HEK293T (cell line): ENCODE measurements around the gene PEX6.

Source experiments
- CTCF ChIA-PET: fragments of 350-600 bp; formaldehyde crosslinking; extraction: SDS; loops from one replicate; lab custom pipeline; 2021; ENCODE audit warnings: antibody characterized with exemption, inconsistent platforms; lab: Yijun Ruan, JAX
- POLR2A ChIA-PET: fragments of 350-600 bp; formaldehyde crosslinking; extraction: SDS; loops from one replicate; lab custom pipeline; 2020; ENCODE audit warnings: antibody characterized with exemption, inconsistent platforms; lab: Yijun Ruan, JAX
- DNase-seq: peaks from one replicate; pipeline ENCODE4 v3.0.0; 2012; ENCODE audit warnings: mixed read lengths; ENCODE audit errors: extremely low spot score
- ARNT ChIP-seq: fragments of 450-650 bp; IDR thresholded peaks from 2 replicates; pipeline ENCODE4 v1.6.1; 2017; ENCODE audit warnings: mild to moderate bottlenecking
- BHLHE40 ChIP-seq: fragments of 450-650 bp; IDR thresholded peaks from 2 replicates; pipeline ENCODE4 v1.6.1; 2016; ENCODE audit warnings: mild to moderate bottlenecking, moderate library complexity, borderline replicate concordance
- CTBP1 ChIP-seq: fragments of 450-650 bp; IDR thresholded peaks from 2 replicates; pipeline ENCODE4 v1.6.1; 2016; ENCODE audit warnings: borderline replicate concordance
- ELF4 ChIP-seq: fragments of 450-650 bp; IDR thresholded peaks from 2 replicates; pipeline ENCODE4 v1.6.1; 2017; ENCODE audit warnings: antibody characterized with exemption
- FOXA1 ChIP-seq: fragments of 450-650 bp; IDR thresholded peaks from 2 replicates; pipeline ENCODE4 v1.6.1; 2016; ENCODE audit warnings: mild to moderate bottlenecking
- FOXK2 ChIP-seq: fragments of 450-650 bp; IDR thresholded peaks from 2 replicates; pipeline ENCODE4 v1.6.1; 2016; ENCODE audit warnings: mild to moderate bottlenecking
- FOXM1 ChIP-seq: fragments of 450-650 bp; IDR thresholded peaks from 2 replicates; pipeline ENCODE4 v1.6.1; 2017; ENCODE audit warnings: mild to moderate bottlenecking, borderline replicate concordance
- HDGF ChIP-seq: fragments of 450-650 bp; IDR thresholded peaks from 2 replicates; pipeline ENCODE4 v1.6.1; 2017; ENCODE audit warnings: antibody characterized with exemption, borderline replicate concordance
- L3MBTL2 ChIP-seq: fragments of 450-650 bp; conservative IDR thresholded peaks from 2 replicates; pipeline ENCODE4 v1.6.1; 2016; ENCODE audit warnings: mild to moderate bottlenecking
- LEF1 ChIP-seq: fragments of 450-650 bp; IDR thresholded peaks from 2 replicates; pipeline ENCODE4 v1.6.1; 2017; ENCODE audit warnings: mild to moderate bottlenecking, borderline replicate concordance
- NFRKB ChIP-seq: fragments of 450-650 bp; IDR thresholded peaks from 2 replicates; pipeline ENCODE4 v1.6.1; 2016; ENCODE audit warnings: mild to moderate bottlenecking, moderate library complexity
- SP1 ChIP-seq: fragments of 450-650 bp; IDR thresholded peaks from 2 replicates; pipeline ENCODE4 v1.6.1; 2017
- SUZ12 ChIP-seq: fragments of 450-650 bp; IDR thresholded peaks from 2 replicates; pipeline ENCODE4 v1.6.1; 2016; ENCODE audit warnings: mild to moderate bottlenecking
- TARDBP ChIP-seq: fragments of 450-650 bp; IDR thresholded peaks from 2 replicates; pipeline ENCODE4 v1.6.1; 2016
- ZNF384 ChIP-seq: fragments of 450-650 bp; IDR thresholded peaks from 2 replicates; pipeline ENCODE4 v1.6.1; 2016
- TF ChIP-seq, protein P1 (sequence below): fragments of 450-650 bp; IDR thresholded peaks from 2 replicates; pipeline ENCODE4 v1.6.1; 2016

PEX6 gene

DNA sequence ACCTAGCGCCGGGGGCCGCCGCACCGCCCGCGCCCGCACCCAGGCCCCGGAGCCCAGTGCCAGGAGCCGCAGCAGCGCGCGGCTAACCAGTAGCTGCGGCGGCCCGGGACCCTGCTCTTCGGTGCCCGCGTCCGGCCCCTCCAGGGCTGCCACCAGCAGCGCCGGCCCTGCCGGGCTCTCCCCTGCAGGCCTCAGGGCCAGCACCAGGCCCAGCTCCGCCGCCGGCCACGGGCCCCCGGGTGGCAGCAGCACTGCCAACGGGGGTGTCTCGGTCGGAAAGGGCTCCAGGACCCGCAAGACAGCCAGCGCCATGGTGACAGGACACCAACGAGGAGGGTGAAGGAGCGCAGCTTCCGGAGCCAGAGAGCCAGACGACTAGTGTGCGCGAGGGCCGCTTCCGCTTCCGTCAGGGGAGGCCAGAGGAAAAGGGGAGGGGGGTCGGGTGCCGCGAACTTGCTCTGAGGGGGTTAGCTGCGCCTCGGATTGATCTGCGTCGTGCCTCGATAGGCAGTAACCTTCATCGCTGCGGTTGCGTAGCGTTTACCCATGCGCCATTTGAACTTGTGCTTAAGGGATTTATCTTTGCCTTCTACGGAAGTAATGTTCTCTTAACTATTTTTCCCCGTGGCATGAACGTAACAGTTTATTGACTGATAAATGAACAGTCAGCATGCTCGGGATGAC lies at the start of gene PEX6:
Gene PEX6, minus strand, starts transcription at position 343 of the 684 bp plus-strand sequence. Its CDS starts 31 bp downstream, at position 312.
- peak; percentile 84 for DNase-seq
- ChIA-PET CTCF (interaction anchor here (1.1 kb wide), 1 partner anchor 80 kb away, joined by 4 read pairs; no protein-coding TSS in a partner anchor), POLR2A (interaction anchor here (0.7 to 3.9 kb wide), 32 partner anchors 9 to 265 kb away, joined by 3 to 47 read pairs (median 5); partner anchors contain the start of genes CNPY3, CUL7, GNMT and KLC4)
- peak; percentile 66; the same call in 1 of the 2 replicates for TF ChIP-seq LEF1
- no peak for TF ChIP-seq HDGF
- TF ChIP-seq ELF4 = peak; percentile 59
- peak; percentile 36; the same call in 1 of the 2 replicates for TF ChIP-seq L3MBTL2
- no peak for TF ChIP-seq FOXK2
- no peak for TF ChIP-seq SP1

DNA sequence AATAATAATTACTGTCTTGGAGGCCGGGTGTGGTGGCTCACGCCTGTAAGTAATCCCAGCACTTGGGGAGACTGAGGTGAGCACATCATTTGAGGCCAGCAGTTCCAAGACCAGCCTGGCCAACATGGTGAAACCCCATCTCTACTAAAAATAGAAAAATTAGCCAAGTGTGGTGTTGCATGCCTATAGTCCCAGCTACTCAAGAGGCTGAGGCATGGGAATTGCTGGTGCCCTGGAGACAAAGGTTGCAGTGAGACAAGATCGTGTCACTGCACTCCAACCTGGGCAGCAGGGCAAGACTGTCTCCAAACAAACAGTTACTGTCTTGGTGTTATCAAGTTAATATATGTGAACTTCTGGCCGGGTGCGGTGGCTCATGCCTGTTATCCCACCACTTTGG lies 47.4 kb upstream of the PEX6 start:
- ChIA-PET CTCF (no interaction called here), POLR2A (interaction anchor here (4.1 kb wide), 1 partner anchor 11 kb away, joined by 30 read pairs; the partner anchor contains the start of genes KLHDC3 and MEA1)
- no peak for TF ChIP-seq FOXA1
- no peak for TF ChIP-seq LEF1
- no peak for TF ChIP-seq TARDBP
- no peak for TF ChIP-seq SP1
- TF ChIP-seq BHLHE40 = no peak
- TF ChIP-seq HDGF = no peak
- no peak for TF ChIP-seq ZNF384
- no peak for TF ChIP-seq NFRKB
- no peak for DNase-seq

DNA sequence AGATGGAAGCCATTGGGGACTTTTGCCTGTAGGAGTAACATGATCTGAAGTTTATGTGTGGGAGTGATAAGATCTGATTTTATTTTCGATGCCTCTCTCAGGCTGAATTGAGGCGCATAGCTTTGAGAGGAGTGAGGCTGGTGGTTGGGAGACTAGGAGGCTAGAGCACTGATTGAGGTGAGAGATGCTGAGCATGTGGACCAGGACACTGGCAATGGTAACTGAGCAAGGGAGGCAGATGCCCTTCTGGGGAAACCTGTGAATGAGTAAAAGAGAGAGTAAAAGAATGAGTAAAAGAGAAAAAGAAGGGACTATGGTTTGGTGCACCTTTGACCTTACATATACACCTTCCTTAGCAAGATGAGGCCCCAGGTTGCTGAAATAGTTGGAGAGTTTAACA lies 45.5 kb upstream of the PEX6 start:
- CTCF ChIA-PET = no interaction called here
- TF ChIP-seq FOXM1 (no peak), HDGF (no peak), LEF1 (no peak), ZNF384 (no peak), ELF4 (no peak), FOXK2 (no peak), NFRKB (no peak), BHLHE40 (no peak), SUZ12 (no peak), L3MBTL2 (no peak), CTBP1 (no peak), TARDBP (no peak)
- TF ChIP-seq, protein P1, sequence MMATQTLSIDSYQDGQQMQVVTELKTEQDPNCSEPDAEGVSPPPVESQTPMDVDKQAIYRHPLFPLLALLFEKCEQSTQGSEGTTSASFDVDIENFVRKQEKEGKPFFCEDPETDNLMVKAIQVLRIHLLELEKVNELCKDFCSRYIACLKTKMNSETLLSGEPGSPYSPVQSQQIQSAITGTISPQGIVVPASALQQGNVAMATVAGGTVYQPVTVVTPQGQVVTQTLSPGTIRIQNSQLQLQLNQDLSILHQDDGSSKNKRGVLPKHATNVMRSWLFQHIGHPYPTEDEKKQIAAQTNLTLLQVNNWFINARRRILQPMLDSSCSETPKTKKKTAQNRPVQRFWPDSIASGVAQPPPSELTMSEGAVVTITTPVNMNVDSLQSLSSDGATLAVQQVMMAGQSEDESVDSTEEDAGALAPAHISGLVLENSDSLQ = no peak
- POLR2A ChIA-PET = interaction anchor here (1.2 to 4.1 kb wide), 3 partner anchors 9 to 41 kb away, joined by 3 to 30 read pairs (median 4); partner anchors contain the start of genes KLHDC3 and MEA1
- DNase-seq = no peak

DNA sequence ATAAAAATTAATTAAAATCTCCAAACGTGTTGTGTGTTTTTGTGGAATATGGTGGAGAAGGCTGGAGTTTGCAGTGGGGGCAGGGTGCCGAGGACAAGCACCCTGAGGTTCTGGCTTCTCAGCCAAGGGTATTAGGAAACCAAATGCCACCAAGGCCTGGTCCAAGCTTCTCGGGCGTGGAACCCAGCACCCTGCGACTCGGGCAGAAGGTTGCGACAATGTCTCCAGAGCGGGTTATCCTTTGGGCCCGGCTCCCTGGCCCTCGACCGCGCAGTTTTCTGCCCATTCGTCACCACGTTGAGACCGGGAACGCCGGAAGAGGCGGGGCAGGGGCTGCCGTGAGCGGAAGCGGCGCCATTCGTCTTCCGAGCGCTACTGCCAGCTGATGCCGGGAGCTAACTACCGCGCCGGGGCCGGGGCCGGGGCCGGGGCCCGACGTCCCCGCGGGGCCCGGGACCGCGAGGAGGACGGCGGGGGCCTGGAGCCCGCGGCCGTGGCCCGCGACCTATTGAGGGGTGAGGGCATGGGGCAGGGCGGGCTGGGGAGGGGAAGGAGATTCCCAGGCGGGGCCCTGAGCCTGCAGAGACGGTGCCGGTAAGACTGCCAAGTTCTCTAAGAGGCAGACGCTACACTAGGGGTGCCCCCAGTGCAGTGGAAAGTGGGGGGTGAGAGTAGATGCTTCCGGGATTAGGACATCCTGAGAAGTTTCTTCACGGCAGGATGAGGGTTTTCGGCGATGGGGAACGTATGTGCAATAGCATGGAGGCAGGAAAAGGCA lies 42.5 kb upstream of the PEX6 start, which contains the start of gene RRP36:
Gene RRP36, plus strand, starts transcription at position 354 of the 778 bp plus-strand sequence. Its CDS starts 32 bp downstream, at position 386.
- DNase-seq = peak; percentile 85
- CTCF ChIA-PET = interaction anchor here (0.6 to 0.7 kb wide), 2 partner anchors 29 to 56 kb away, joined by 3 read pairs; no protein-coding TSS in a partner anchor
- TF ChIP-seq HDGF (no peak), FOXA1 (no peak), L3MBTL2 (peak; percentile 70), SP1 (no peak), NFRKB (no peak)
- TF ChIP-seq, protein P1 = peak; percentile 72
- POLR2A ChIA-PET = interaction anchor here (1.0 to 2.8 kb wide), 15 partner anchors 7 to 142 kb away, joined by 3 to 26 read pairs (median 6); partner anchors contain the start of genes CNPY3, CUL7, KLC4 and KLHDC3

GRCh38 chr6:43020847-43021246 lies 41.9 kb upstream of the PEX6 start:
- peak; percentile 40 for DNase-seq
- POLR2A ChIA-PET = interaction anchor here (1.0 to 2.8 kb wide), 13 partner anchors 9 to 141 kb away, joined by 3 to 26 read pairs (median 6); partner anchors contain the start of genes CNPY3, CUL7, KLC4 and MRPL2
- TF ChIP-seq CTBP1 = no peak
- TF ChIP-seq LEF1 = no peak
- TF ChIP-seq TARDBP = no peak
- no peak for TF ChIP-seq FOXA1
- no peak for TF ChIP-seq FOXM1
- no peak for TF ChIP-seq NFRKB
- TF ChIP-seq BHLHE40 = no peak
- no peak for TF ChIP-seq HDGF
- TF ChIP-seq, protein P1 = no peak
- TF ChIP-seq ZNF384 = no peak
- no peak for TF ChIP-seq L3MBTL2
- no peak for TF ChIP-seq ELF4
- TF ChIP-seq FOXK2 = no peak
- TF ChIP-seq ARNT = no peak
- TF ChIP-seq SUZ12 = no peak
- no peak for TF ChIP-seq SP1
- CTCF ChIA-PET = interaction anchor here (0.6 kb wide), 1 partner anchor 29 kb away, joined by 3 read pairs; no protein-coding TSS in a partner anchor
